CD14-positive monocyte (primary cell): ENCODE results near the gene SPRED2. TPM values are rescaled to one million over a fixed set of nuclear protein-coding genes. Genes with fewer than 3 reads are reported as not detected.

ENCODE experiments used
- DNase-seq, 3 donors: peaks; one replicate each; pipeline ENCODE4 v3.0.0-alpha.2; 2011 to 2022
- H2AFZ ChIP-seq: 2 replicates; pipeline ENCODE4 v1.6.0; 2012; ENCODE audit warnings: mild to moderate bottlenecking, low read depth, low read length, inconsistent platforms; ENCODE audit not compliant: insufficient read depth, poor library complexity, severe bottlenecking
- H3K27ac ChIP-seq, 2 donors: 1 replicate in 1 of 2; 2 replicates in 1 of 2; pipeline ENCODE4 v1.5.1; 2012 to 2013; ENCODE audit warnings: low read length in 2 of 2, control low read depth in 1 of 2, inconsistent platforms in 1 of 2, low read depth in 1 of 2, mild to moderate bottlenecking in 1 of 2
- H3K27me3 ChIP-seq, 2 donors: one replicate each; pipeline versions ENCODE4 v1.6.0 to v1.6.1; 2011 to 2013; ENCODE audit warnings: low read length in 2 of 2; ENCODE audit not compliant: control insufficient read depth in 2 of 2, insufficient read depth in 2 of 2
- H3K36me3 ChIP-seq, 2 donors: replicated peaks in 1 of 2; 1 replicate in 1 of 2; 2 replicates in 1 of 2; pipeline versions ENCODE4 v1.5.1 to v1.6.1; 2012 to 2013; ENCODE audit warnings: low read length in 2 of 2, control low read depth in 1 of 2, inconsistent platforms in 1 of 2, mild to moderate bottlenecking in 1 of 2; ENCODE audit not compliant: insufficient read depth in 2 of 2, control insufficient read depth in 1 of 2
- H3K4me1 ChIP-seq, 2 donors: 1 replicate in 1 of 2; 2 replicates in 1 of 2; pipeline versions ENCODE4 v1.5.1 to v1.6.1; 2012 to 2013; ENCODE audit warnings: low read length in 2 of 2, control low read depth in 1 of 2, inconsistent platforms in 1 of 2, mild to moderate bottlenecking in 1 of 2, moderate library complexity in 1 of 2; ENCODE audit not compliant: insufficient read depth in 2 of 2, control insufficient read depth in 1 of 2
- H3K4me2 ChIP-seq: replicated peaks from 2 replicates; pipeline ENCODE3; 2012; ENCODE audit warnings: low read length, moderate library complexity, mild to moderate bottlenecking; ENCODE audit not compliant: poor library complexity, severe bottlenecking; ENCODE audit errors: extremely low read depth
- H3K4me3 ChIP-seq, 3 experiments: fragments of 200-600 bp in 1 of 3; sonication (generic) in 1 of 3; replicated peaks in 1 of 3; 1 replicate in 2 of 3; 2 replicates in 1 of 3; pipeline ENCODE4 v1.5.1; 2011 to 2013; ENCODE audit warnings: low read length in 3 of 3, mild to moderate bottlenecking in 3 of 3, control low read depth in 2 of 3, low read depth in 2 of 3, inconsistent platforms in 1 of 3, moderate library complexity in 1 of 3
- H3K79me2 ChIP-seq: 2 replicates; pipeline ENCODE4 v1.6.0; 2012; ENCODE audit warnings: mild to moderate bottlenecking, control low read depth, inconsistent platforms, low read length, moderate library complexity; ENCODE audit not compliant: insufficient read depth
- H3K9ac ChIP-seq: 2 replicates; pipeline ENCODE4 v1.6.0; 2017; ENCODE audit warnings: low read length, mild to moderate bottlenecking; ENCODE audit not compliant: insufficient read depth, poor library complexity, severe bottlenecking
- H3K9me3 ChIP-seq, 2 donors: replicated peaks in 1 of 2; 1 replicate in 1 of 2; 2 replicates in 1 of 2; pipeline versions ENCODE4 v1.5.1 to v1.6.1; 2012 to 2013; ENCODE audit warnings: low read length in 2 of 2, control low read depth in 1 of 2; ENCODE audit not compliant: control insufficient read depth in 1 of 2, insufficient read depth in 1 of 2
- H4K20me1 ChIP-seq: 2 replicates; pipeline ENCODE4 v1.6.0; 2012; ENCODE audit warnings: mild to moderate bottlenecking, low read length, control low read depth, moderate library complexity; ENCODE audit not compliant: insufficient read depth
- H3K27ac Mint-ChIP-seq, 7 donors: one replicate each; pipeline ENCODE4 v1.8.0; 2020; ENCODE audit warnings: mild to moderate bottlenecking in 7 of 7, mixed read lengths in 7 of 7, moderate library complexity in 6 of 7, inconsistent platforms in 2 of 7
- H3K27me3 Mint-ChIP-seq, 3 donors: one replicate each; pipeline ENCODE4 v1.8.0; 2021 to 2022; ENCODE audit warnings: low read depth in 3 of 3, mild to moderate bottlenecking in 3 of 3, mixed read lengths in 3 of 3, moderate library complexity in 3 of 3, inconsistent platforms in 1 of 3
- H3K36me3 Mint-ChIP-seq, 2 donors: one replicate each; pipeline ENCODE4 v1.8.0; 2020; ENCODE audit warnings: mixed read lengths in 2 of 2, inconsistent platforms in 1 of 2, mild to moderate bottlenecking in 1 of 2
- H3K4me1 Mint-ChIP-seq: one replicate; pipeline ENCODE4 v1.8.0; 2020; ENCODE audit warnings: mild to moderate bottlenecking, mixed read lengths
- H3K4me3 Mint-ChIP-seq, 2 donors: one replicate each; pipeline ENCODE4 v1.8.0; 2020; ENCODE audit warnings: mild to moderate bottlenecking in 2 of 2, mixed read lengths in 2 of 2, moderate library complexity in 1 of 2
- H3K9me3 Mint-ChIP-seq, 7 donors: one replicate each; pipeline ENCODE4 v1.8.0; 2020 to 2022; ENCODE audit warnings: mixed read lengths in 7 of 7, mild to moderate bottlenecking in 6 of 7, moderate library complexity in 6 of 7, inconsistent platforms in 2 of 7
- WGBS: methylation state at CpG from one replicate; pipeline ENCODE4 v1.1.5; 2013; ENCODE audit warnings: missing lambda C conversion rate; ENCODE audit not compliant: insufficient coverage; 5-methylcytosine and 5-hydroxymethylcytosine counted together
- intact Hi-C, 2 donors: fragments of 100-400 bp; cut with micrococcal nuclease; formaldehyde crosslinking; loops; one replicate each; pipeline versions ENCODE4 v1.15.0 to v1.15.1; 2023
- polyA plus RNA-seq, 3 donors: library from polyadenylated mRNA; depleted of rRNA in 1 of 3; unstranded in 2 of 3; stranded (reverse) in 1 of 3; fragments of 300-500 nt in 2 of 3; fragments of >200 nt in 1 of 3; fragmentation: Illumina TruSeq in 2 of 3; gene quantifications; 1 replicate in 2 of 3; 2 replicates in 1 of 3; pipeline ENCODE4 v1.2.3, GENCODE V29; 2012 to 2021
- TF ChIP-seq, protein P1 (sequence below): fragments of 200-600 bp; IDR thresholded peaks from one replicate; pipeline ENCODE4 v1.8.0; 2022; ENCODE audit warnings: antibody characterized with exemption, mild to moderate bottlenecking

SPRED2 gene
- polyA plus RNA-seq, 3 donors, result 0.20 to 2.0 (median 0.33) TPM

DNA sequence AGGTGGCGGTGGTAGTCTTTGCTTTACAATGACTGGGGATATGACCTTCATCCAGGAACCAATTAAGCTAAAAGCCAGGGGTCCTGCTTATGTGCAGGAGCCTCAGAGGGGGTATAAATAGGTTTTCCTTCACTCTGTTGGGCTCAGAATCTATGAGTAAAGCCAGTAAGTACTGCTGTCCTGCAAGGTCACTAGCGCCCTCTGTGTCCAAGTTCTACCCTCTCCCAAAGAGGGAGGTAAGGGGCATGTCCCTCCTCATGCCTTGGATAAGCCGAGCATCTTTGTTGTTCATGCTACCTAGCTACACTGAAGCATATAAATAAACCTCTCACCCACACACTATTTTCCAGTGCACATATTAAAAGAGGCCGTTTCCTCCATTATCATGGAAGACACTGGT, 79.4 kb downstream of the SPRED2 start:
- Histone ChIP-seq H3K9ac (no peak overlapping the region), H3K27ac (no peak overlapping the region), H4K20me1 (no peaks in the 10 kb centered on the region), H3K27me3 (no peaks in the 10 kb centered on the region), H3K36me3 (no peaks in the 10 kb centered on the region), H2AFZ (no peak overlapping the region), H3K9me3 (no peaks in the 10 kb centered on the region), H3K4me1 (peaks cover 0 to 5% of the 10 kb centered on the region in 2 donors), H3K4me3 (no peak overlapping the region), H3K79me2 (no peaks in the 10 kb centered on the region), H3K4me2 (no peak overlapping the region)
- Mint-ChIP-seq H3K9me3 (peaks cover 0 to 1% (median 0%) of the 10 kb centered on the region in 7 donors), H3K4me3 (no peak overlapping the region), H3K4me1 (peaks cover 10% of the 10 kb centered on the region), H3K27me3 (peaks cover 0 to 2% (median 0%) of the 10 kb centered on the region in 3 donors), H3K27ac (peak overlapping the region in 1 of 7 donors; percentile 17), H3K36me3 (no peaks in the 10 kb centered on the region)
- intact Hi-C loops, result no loop called here
- WGBS, result 100% methylated on average over 2 of the region's 4 CpGs
- TF ChIP-seq, protein P1, sequence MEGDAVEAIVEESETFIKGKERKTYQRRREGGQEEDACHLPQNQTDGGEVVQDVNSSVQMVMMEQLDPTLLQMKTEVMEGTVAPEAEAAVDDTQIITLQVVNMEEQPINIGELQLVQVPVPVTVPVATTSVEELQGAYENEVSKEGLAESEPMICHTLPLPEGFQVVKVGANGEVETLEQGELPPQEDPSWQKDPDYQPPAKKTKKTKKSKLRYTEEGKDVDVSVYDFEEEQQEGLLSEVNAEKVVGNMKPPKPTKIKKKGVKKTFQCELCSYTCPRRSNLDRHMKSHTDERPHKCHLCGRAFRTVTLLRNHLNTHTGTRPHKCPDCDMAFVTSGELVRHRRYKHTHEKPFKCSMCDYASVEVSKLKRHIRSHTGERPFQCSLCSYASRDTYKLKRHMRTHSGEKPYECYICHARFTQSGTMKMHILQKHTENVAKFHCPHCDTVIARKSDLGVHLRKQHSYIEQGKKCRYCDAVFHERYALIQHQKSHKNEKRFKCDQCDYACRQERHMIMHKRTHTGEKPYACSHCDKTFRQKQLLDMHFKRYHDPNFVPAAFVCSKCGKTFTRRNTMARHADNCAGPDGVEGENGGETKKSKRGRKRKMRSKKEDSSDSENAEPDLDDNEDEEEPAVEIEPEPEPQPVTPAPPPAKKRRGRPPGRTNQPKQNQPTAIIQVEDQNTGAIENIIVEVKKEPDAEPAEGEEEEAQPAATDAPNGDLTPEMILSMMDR, result no peak
- no peak for DNase-seq

DNA sequence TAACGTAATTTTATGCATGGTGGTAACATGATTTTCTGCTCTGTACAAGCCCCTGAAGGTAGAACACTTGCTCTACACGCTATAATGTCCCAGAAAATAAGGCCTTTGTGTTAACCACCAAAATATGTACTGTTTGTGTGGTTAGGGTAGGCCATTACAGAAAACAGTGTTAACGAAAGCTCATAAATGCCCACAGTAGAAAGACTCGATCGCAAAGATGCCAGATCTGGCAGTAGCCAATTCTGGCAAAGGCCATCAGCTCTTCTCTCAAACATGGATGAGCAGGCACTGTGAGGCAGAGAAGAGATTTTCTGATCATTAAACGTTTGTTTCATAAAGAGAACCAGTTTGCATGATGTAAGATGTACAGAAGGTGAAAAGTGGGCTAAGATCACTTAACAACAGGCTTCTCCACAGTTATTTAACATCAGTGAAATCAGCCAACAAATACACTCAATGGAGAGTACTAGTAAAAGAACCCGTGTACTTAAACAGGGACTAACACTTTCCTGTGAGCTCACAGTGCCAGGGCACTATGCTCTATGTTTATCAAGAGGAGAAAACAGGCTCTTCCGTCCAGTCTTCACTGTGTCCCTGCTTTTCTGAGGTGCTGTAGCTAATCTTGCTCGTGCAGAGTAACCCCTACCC, 80.3 kb downstream of the SPRED2 start:
- no peaks in the 10 kb centered on the region for H3K36me3 ChIP-seq
- peaks cover 0 to 5% of the 10 kb centered on the region in 2 donors for H3K4me1 ChIP-seq
- Mint-ChIP-seq H3K4me3 (no peak overlapping the region), H3K27me3 (peaks cover 0 to 2% (median 0%) of the 10 kb centered on the region in 3 donors), H3K4me1 (peaks cover 12% of the 10 kb centered on the region), H3K36me3 (no peaks in the 10 kb centered on the region), H3K27ac (no peak overlapping the region), H3K9me3 (peaks cover 0 to 5% (median 0%) of the 10 kb centered on the region in 7 donors)
- DNase-seq, result no peak
- no peaks in the 10 kb centered on the region for H3K27me3 ChIP-seq
- 100% methylated on average over 1 of the region's 9 CpGs for WGBS
- no peak overlapping the region for H2AFZ ChIP-seq
- no peak overlapping the region for H3K4me3 ChIP-seq
- no peaks in the 10 kb centered on the region for H3K79me2 ChIP-seq
- no peaks in the 10 kb centered on the region for H4K20me1 ChIP-seq
- H3K27ac ChIP-seq, result no peak overlapping the region
- intact Hi-C loops, result no loop called here
- H3K9me3 ChIP-seq, result no peaks in the 10 kb centered on the region
- H3K4me2 ChIP-seq, result no peak overlapping the region
- TF ChIP-seq, protein P1, result no peak
- H3K9ac ChIP-seq, result no peak overlapping the region
